GM12878 (cell line): Measurements from ENCODE around the gene NAXE.

Experiments used
- CEBPB ChIP-seq, 2 experiments: fragments of 150-350 bp in 1 of 2; IDR thresholded peaks; 2 replicates each; pipeline ENCODE4 v1.6.1; 2012 to 2014; ENCODE audit warnings: low read depth in 2 of 2, low read length in 2 of 2, borderline replicate concordance in 1 of 2, inconsistent platforms in 1 of 2
- CTCF ChIP-seq, 3 experiments: IDR thresholded peaks in 2 of 3; conservative IDR thresholded peaks in 1 of 3; 2 replicates each; pipeline ENCODE4 v1.5.1; 2011; ENCODE audit warnings: low read depth in 3 of 3, low read length in 3 of 3, mild to moderate bottlenecking in 3 of 3, control low read depth in 2 of 3, moderate library complexity in 2 of 3, inconsistent platforms in 1 of 3, mixed read lengths in 1 of 3; ENCODE audit not compliant: control insufficient read depth in 2 of 3, insufficient read depth in 1 of 3; ENCODE audit errors: extremely low read depth in 1 of 3

- TF ChIP-seq CTCF (IDR thresholded peaks at IDR 0.05 in 2 of 3, conservative IDR thresholded peaks at IDR 0.05 in 1 of 3; ENCODE audit: control insufficient read depth in 2 of 3, extremely low read depth in 1 of 3, insufficient read depth in 1 of 3, low read depth in 3 of 3, low read length in 3 of 3) = no peak
- TF ChIP-seq CEBPB (IDR thresholded peaks at IDR 0.05; ENCODE audit: borderline replicate concordance in 1 of 2, low read depth in 2 of 2, low read length in 2 of 2) = no peak
Observed at GRCh38 chr1:156578055-156578454, 13.5 kb upstream of the NAXE start.
